Heart left ventricle (tissue), 16 donors: ENCODE data around the gene CUBN. TPM values are rescaled to one million over a fixed set of nuclear protein-coding genes. Genes with fewer than 3 reads are reported as not detected.

ENCODE experiments used
- ATAC-seq, 4 donors: fragments of 200-7000 bp; cut with Tn5 transposase; one replicate each; pipeline ENCODE4 v1.9.1; 2020 to 2022; ENCODE audit warnings: moderate library complexity in 4 of 4, mild to moderate bottlenecking in 3 of 4, moderate number of reproducible peaks in 1 of 4
- DNase-seq, 5 donors: peaks; one replicate each; pipeline ENCODE4 v3.0.0-alpha.2; 2020
- H3K27ac ChIP-seq, 12 donors: fragments of 200-600 bp; sonication (generic) in 4 of 12; one replicate each; pipeline versions ENCODE4 v1.5.0 to v1.8.0; 2016 to 2022; ENCODE audit warnings: mild to moderate bottlenecking in 2 of 12
- H3K27me3 ChIP-seq, 9 donors: fragments of 200-600 bp; sonication (generic) in 2 of 9; one replicate each; pipeline versions ENCODE4 v1.5.1 to v1.8.0; 2016 to 2022; ENCODE audit warnings: mild to moderate bottlenecking in 3 of 9
- H3K36me3 ChIP-seq, 9 donors: fragments of 200-600 bp; sonication (generic) in 2 of 9; one replicate each; pipeline versions ENCODE4 v1.5.0 to v1.8.0; 2018 to 2022; ENCODE audit warnings: mild to moderate bottlenecking in 2 of 9
- H3K4me1 ChIP-seq, 12 donors: fragments of 200-600 bp; sonication (generic) in 4 of 12; one replicate each; pipeline versions ENCODE4 v1.5.0 to v1.8.0; 2016 to 2022; ENCODE audit warnings: mild to moderate bottlenecking in 3 of 12
- H3K4me3 ChIP-seq, 12 donors: fragments of 200-600 bp; sonication (generic) in 4 of 12; one replicate each; pipeline versions ENCODE4 v1.5.0 to v1.8.0; 2017 to 2022; ENCODE audit warnings: mild to moderate bottlenecking in 9 of 12, moderate library complexity in 4 of 12
- H3K9me3 ChIP-seq, 12 donors: fragments of 200-600 bp; sonication (generic) in 4 of 12; one replicate each; pipeline versions ENCODE4 v1.5.0 to v1.8.0; 2016 to 2022; ENCODE audit warnings: mild to moderate bottlenecking in 1 of 12
- POLR2A ChIP-seq, 2 donors: fragments of 450-650 bp; IDR thresholded peaks; one replicate each; pipeline ENCODE4 v1.6.1; 2017; ENCODE audit warnings: antibody characterized with exemption in 2 of 2, mild to moderate bottlenecking in 2 of 2, moderate library complexity in 2 of 2
- WGBS, 4 donors: extraction: QIAGEN DNeasy Blood & Tissue Kit in 2 of 4; methylation state at CpG; one replicate each; pipeline versions ENCODE4 v1.1.5 to v1.1.7; 2013 to 2018; 5-methylcytosine and 5-hydroxymethylcytosine counted together
- intact Hi-C, 10 donors: fragments of 100-400 bp; cut with DNase I; formaldehyde crosslinking; loops; one replicate each; pipeline versions ENCODE4 v1.11.1 to v1.14.2; 2022
- polyA plus RNA-seq, 2 donors: library from polyadenylated mRNA; stranded (reverse); fragments of 200-250 nt; gene quantifications; one replicate each; pipeline ENCODE4 v1.2.3, GENCODE V29; 2013
- total RNA-seq, 9 donors: library from RNA; depleted of rRNA in 2 of 9; stranded (reverse); fragments of >200 nt in 2 of 9; fragmentation: NEBNext Ultra II Directional in 3 of 9; extraction: Animal tissue kit (Norgen Biotek cat#: 25700) in 3 of 9; gene quantifications; one replicate each; pipeline versions ENCODE4 v1.1.0 to v1.2.4, GENCODE V29; 2016 to 2023
- TF ChIP-seq, protein P1 (sequence below), 12 donors: fragments of 200-600 bp; sonication (generic) in 4 of 12; IDR thresholded peaks; one replicate each; pipeline versions ENCODE4 v1.5.0 to v1.8.0; 2018 to 2022; ENCODE audit warnings: antibody characterized with exemption in 12 of 12, mild to moderate bottlenecking in 5 of 12
- donor health status: ischemic (EF 13 %, LVEDD 7.1; RV severe dilation, severe dysfunction).
- donor health status: healthy with polysubstance abuse.
- donor health status: DM: no; HTN: yes; CAD: no.
- donor health status: DM: no; HTN: no; CAD: no.
- donor health status: ischemic (EF 25% LVEDD 6.9; RV normal size, moderate dysfunction).
- donor health status: ischemic (EF 25% LVEDD 5.7; RV mildly dilated, moderate dysfunction).
- donor health status: healthy.
- donor health status: DM: yes; HTN: yes; CAD: no.
- donor health status: ischemic (EF 35%, LVEDD 5.7; RV mildly dilated, moderate dysfunction).
- donor health status: nonischemic (EF 11% LVEDD 7.7; RV severe dilation, severe dysfunction).
- donor health status: DM: yes; HTN: yes; CAD: no.
- donor health status: PGD.
- donor health status: ischemic (EF 29% LVEDD 5.4; RV normal size, mild dysfunction).
- donor health status: nonischemic (EF 23%, LVEDD 6.1; RV moderate dilation, normal function).

CUBN gene
- total and polyA plus RNA-seq, 11 donors = 0.07 to 1.5 (median 0.44) TPM

DNA sequence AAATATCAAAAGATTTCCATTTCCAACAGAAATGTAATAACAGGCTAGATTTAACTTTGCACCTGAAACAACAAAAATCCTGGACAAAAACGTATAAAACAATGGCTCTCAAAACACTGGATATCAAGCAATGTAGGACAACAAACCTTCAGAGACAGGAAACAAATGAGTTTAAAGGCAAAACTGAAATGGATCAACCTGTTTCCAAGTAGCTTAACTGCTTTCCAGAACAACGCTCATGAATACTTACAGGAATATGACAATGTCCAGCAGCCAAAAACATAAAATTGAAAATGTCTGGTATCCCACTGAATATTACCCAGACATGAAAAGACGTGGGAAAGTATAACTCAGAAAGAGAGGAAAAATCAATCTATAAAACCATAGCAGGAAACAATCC is 62.8 kb downstream of the CUBN start:
- ATAC-seq (no peak), DNase-seq (no peak)
- no peaks in the 10 kb centered on the region for H3K27me3 ChIP-seq
- peaks cover 0 to 14% (median 8%) of the 10 kb centered on the region in 12 donors for H3K4me1 ChIP-seq
- no peak for TF ChIP-seq POLR2A (IDR thresholded peaks at IDR 0.05)
- TF ChIP-seq, protein P1, sequence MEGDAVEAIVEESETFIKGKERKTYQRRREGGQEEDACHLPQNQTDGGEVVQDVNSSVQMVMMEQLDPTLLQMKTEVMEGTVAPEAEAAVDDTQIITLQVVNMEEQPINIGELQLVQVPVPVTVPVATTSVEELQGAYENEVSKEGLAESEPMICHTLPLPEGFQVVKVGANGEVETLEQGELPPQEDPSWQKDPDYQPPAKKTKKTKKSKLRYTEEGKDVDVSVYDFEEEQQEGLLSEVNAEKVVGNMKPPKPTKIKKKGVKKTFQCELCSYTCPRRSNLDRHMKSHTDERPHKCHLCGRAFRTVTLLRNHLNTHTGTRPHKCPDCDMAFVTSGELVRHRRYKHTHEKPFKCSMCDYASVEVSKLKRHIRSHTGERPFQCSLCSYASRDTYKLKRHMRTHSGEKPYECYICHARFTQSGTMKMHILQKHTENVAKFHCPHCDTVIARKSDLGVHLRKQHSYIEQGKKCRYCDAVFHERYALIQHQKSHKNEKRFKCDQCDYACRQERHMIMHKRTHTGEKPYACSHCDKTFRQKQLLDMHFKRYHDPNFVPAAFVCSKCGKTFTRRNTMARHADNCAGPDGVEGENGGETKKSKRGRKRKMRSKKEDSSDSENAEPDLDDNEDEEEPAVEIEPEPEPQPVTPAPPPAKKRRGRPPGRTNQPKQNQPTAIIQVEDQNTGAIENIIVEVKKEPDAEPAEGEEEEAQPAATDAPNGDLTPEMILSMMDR (IDR thresholded peaks at IDR 0.05) = no peak
- no peak overlapping the region for H3K4me3 ChIP-seq
- no peaks in the 10 kb centered on the region for H3K36me3 ChIP-seq
- H3K27ac ChIP-seq = no peak overlapping the region
- peaks cover 0 to 5% (median 0%) of the 10 kb centered on the region in 12 donors for H3K9me3 ChIP-seq
- intact Hi-C loops = no loop called here
- WGBS, 4 donors = 76 to 83% (median 81%) methylated on average over 3 of the region's 3 CpGs

DNA sequence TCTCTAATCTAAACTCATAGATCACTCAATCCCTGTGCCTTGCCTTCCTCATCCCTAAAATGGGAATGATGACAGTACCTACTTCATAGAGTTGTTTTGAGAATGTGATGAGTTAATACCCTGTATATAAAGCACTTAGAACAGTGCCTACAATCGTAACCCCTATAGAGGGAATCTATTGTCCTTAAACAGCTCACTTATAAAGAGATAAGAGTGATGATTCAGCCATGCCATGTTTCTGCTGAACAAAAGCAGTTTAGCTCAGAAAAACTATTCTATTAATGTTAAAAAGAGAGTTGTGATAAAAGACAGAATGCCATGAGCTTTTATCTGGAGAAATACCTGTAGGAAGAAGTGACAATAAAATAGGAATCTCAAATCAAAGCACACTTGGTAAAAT is 63.6 kb downstream of the CUBN start:
- no peak for TF ChIP-seq POLR2A (IDR thresholded peaks at IDR 0.05)
- TF ChIP-seq, protein P1 (IDR thresholded peaks at IDR 0.05) = no peak
- ATAC-seq = no peak
- DNase-seq = no peak
- H3K27me3 ChIP-seq = no peaks in the 10 kb centered on the region
- H3K9me3 ChIP-seq = peaks cover 0 to 5% (median 0%) of the 10 kb centered on the region in 12 donors
- 79 to 93% (median 89%) methylated on average over 1 of the region's 1 CpG for WGBS, 4 donors
- no peak overlapping the region for H3K4me3 ChIP-seq
- intact Hi-C loops = no loop called here
- no peak overlapping the region for H3K27ac ChIP-seq
- no peaks in the 10 kb centered on the region for H3K36me3 ChIP-seq
- peaks cover 0 to 16% (median 9%) of the 10 kb centered on the region in 12 donors for H3K4me1 ChIP-seq

DNA sequence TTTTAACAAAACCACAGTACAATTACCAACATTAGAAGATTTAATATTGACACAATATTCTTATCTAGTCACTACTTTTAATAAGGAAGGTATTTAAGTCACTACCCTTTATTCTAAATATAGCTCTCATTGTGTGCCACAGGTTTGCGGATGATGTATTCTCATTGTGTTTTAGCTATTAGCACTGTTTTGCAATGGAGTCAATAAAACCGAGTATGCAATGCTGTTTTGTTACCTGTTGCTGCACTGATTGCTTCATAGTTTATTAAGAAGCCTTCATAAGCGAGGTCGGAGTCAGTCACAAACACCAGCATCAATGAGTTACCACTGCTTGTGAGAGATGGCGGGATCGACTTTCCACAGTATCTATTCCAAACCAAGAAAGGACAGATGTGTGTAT is 64.3 kb downstream of the CUBN start:
- Histone ChIP-seq H3K36me3 (no peaks in the 10 kb centered on the region), H3K27me3 (no peaks in the 10 kb centered on the region), H3K4me3 (no peak overlapping the region), H3K27ac (no peak overlapping the region), H3K9me3 (peaks cover 0 to 5% (median 0%) of the 10 kb centered on the region in 12 donors), H3K4me1 (peaks cover 0 to 16% (median 9%) of the 10 kb centered on the region in 12 donors)
- DNase-seq (no peak), ATAC-seq (no peak)
- 81 to 84% (median 82%) methylated on average over 6 of the region's 6 CpGs for WGBS, 4 donors
- TF ChIP-seq POLR2A (IDR thresholded peaks at IDR 0.05) = no peak
- TF ChIP-seq, protein P1 (IDR thresholded peaks at IDR 0.05) = no peak
- intact Hi-C loops = no loop called here

DNA sequence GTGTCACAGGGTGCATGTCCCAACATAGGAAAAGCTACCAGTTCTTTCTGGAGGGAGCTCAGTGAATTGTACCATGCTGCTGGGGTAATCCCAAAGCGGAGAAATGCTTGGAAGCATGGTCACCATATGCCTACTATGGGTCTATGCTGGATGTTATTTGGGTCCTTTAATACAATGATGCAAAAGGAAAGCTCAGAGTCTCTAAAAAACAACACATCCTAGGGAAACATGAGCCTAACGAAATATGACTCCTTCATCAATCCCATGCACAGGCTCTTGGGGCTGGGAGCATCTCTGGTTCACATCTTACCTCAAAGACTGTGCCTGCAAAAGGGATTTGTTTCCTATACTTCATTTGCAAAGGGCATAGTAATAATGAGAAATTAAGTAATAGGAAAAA is 65.2 kb downstream of the CUBN start:
- H3K27me3 ChIP-seq = no peaks in the 10 kb centered on the region
- 85 to 96% (median 94%) methylated on average over 2 of the region's 2 CpGs for WGBS, 4 donors
- H3K27ac ChIP-seq = no peak overlapping the region
- H3K36me3 ChIP-seq = no peaks in the 10 kb centered on the region
- intact Hi-C loops = no loop called here
- TF ChIP-seq, protein P1 (IDR thresholded peaks at IDR 0.05) = no peak
- TF ChIP-seq POLR2A (IDR thresholded peaks at IDR 0.05) = no peak
- peaks cover 0 to 17% (median 9%) of the 10 kb centered on the region in 12 donors for H3K4me1 ChIP-seq
- peaks cover 0 to 5% (median 0%) of the 10 kb centered on the region in 12 donors for H3K9me3 ChIP-seq
- no peak for ATAC-seq
- H3K4me3 ChIP-seq = no peak overlapping the region
- no peak for DNase-seq
